B cell (primary cell): ENCODE results near the gene CDC14A. TPM values are rescaled to one million over a fixed set of nuclear protein-coding genes. Genes with fewer than 3 reads are reported as not detected.
"Not testable (repeated sequence)": the region's sequence is repeated elsewhere in the genome, so short reads cannot be mapped to it uniquely, and the experiment has no call there.

ENCODE experiments used
- ATAC-seq: fragments of 200-7000 bp; cut with Tn5 transposase; one replicate; pipeline ENCODE4 v1.10.0; 2021; ENCODE audit warnings: low read depth, mild to moderate bottlenecking, moderate number of reproducible peaks, moderate library complexity
- CTCF ChIA-PET: fragments of 350-600 bp; sonication (Branson Sonifier 250); formaldehyde crosslinking; loops from one replicate; lab custom pipeline; 2021; ENCODE audit warnings: antibody characterized with exemption, inconsistent platforms; lab: Charles Lee
- POLR2A ChIA-PET: fragments of 350-600 bp; sonication (Branson Sonifier 250); formaldehyde crosslinking; loops from one replicate; lab custom pipeline; 2021; ENCODE audit warnings: antibody characterized with exemption; lab: Charles Lee
- DNase-seq: peaks from one replicate; pipeline ENCODE4 v3.0.0; 2013
- H2AFZ ChIP-seq: 2 replicates; pipeline ENCODE4 v1.6.1; 2012; ENCODE audit warnings: mild to moderate bottlenecking, low read depth, low read length; ENCODE audit not compliant: insufficient read depth, poor library complexity, severe bottlenecking
- H3K27ac ChIP-seq, 2 donors: 1 replicate in 1 of 2; 2 replicates in 1 of 2; pipeline ENCODE4 v1.5.1; 2012 to 2013; ENCODE audit warnings: low read length in 2 of 2, mild to moderate bottlenecking in 2 of 2, moderate library complexity in 1 of 2
- H3K27me3 ChIP-seq, 4 experiments: fragments of 200-600 bp in 1 of 4; sonication (generic) in 1 of 4; replicated peaks in 1 of 4; 1 replicate in 2 of 4; 2 replicates in 2 of 4; pipeline versions ENCODE4 v1.6.1 to v1.7.0; 2013 to 2016; ENCODE audit warnings: low read length in 3 of 4, mild to moderate bottlenecking in 2 of 4, mixed read lengths in 1 of 4, moderate library complexity in 1 of 4; ENCODE audit not compliant: insufficient read depth in 4 of 4, control insufficient read depth in 3 of 4; ENCODE audit errors: control extremely low read depth in 1 of 4
- H3K36me3 ChIP-seq, 2 experiments: replicated peaks in 1 of 2; 1 replicate in 1 of 2; 2 replicates in 1 of 2; pipeline versions ENCODE4 v1.6.1 to v1.7.1; 2013; ENCODE audit warnings: low read length in 1 of 2; ENCODE audit not compliant: insufficient read depth in 2 of 2, control insufficient read depth in 1 of 2; ENCODE audit errors: control extremely low read depth in 1 of 2, extremely low read depth in 1 of 2
- H3K4me1 ChIP-seq, 2 donors: fragments of 200-600 bp in 1 of 2; sonication (generic) in 1 of 2; 1 replicate in 1 of 2; 2 replicates in 1 of 2; pipeline versions ENCODE4 v1.5.1 to v1.6.1; 2013 to 2017; ENCODE audit warnings: low read length in 2 of 2; ENCODE audit not compliant: control insufficient read depth in 2 of 2, insufficient read depth in 2 of 2
- H3K4me2 ChIP-seq: replicated peaks from 2 replicates; pipeline ENCODE3; 2012; ENCODE audit warnings: mild to moderate bottlenecking, low read depth, low read length; ENCODE audit not compliant: poor library complexity, severe bottlenecking
- H3K4me3 ChIP-seq, 5 experiments: fragments of 200-600 bp in 1 of 5; sonication (generic) in 1 of 5; 1 replicate in 3 of 5; 2 replicates in 2 of 5; pipeline versions ENCODE4 v1.5.1 to v1.7.0; 2011 to 2016; ENCODE audit warnings: low read length in 4 of 5, mild to moderate bottlenecking in 4 of 5, low read depth in 2 of 5, control low read depth in 1 of 5, moderate library complexity in 1 of 5; ENCODE audit not compliant: insufficient read depth in 1 of 5; ENCODE audit errors: control extremely low read depth in 1 of 5, extremely low read depth in 1 of 5
- H3K79me2 ChIP-seq: fragments of 200-600 bp; sonication (generic); one replicate; pipeline ENCODE4 v1.6.0; 2016; ENCODE audit warnings: low read length; ENCODE audit not compliant: control insufficient read depth, insufficient read depth
- H3K9ac ChIP-seq: fragments of 200-600 bp; sonication (generic); 2 replicates; pipeline ENCODE4 v1.6.1; 2017; ENCODE audit warnings: mild to moderate bottlenecking, low read length, moderate library complexity
- H3K9me3 ChIP-seq, 3 donors: one replicate each; pipeline versions ENCODE4 v1.6.1 to v1.7.1; 2013; ENCODE audit warnings: low read length in 2 of 3; ENCODE audit not compliant: control insufficient read depth in 2 of 3, insufficient read depth in 1 of 3; ENCODE audit errors: control extremely low read depth in 1 of 3
- H4K20me1 ChIP-seq: 2 replicates; pipeline ENCODE4 v1.6.0; 2012; ENCODE audit warnings: mild to moderate bottlenecking, low read length; ENCODE audit not compliant: insufficient read depth, control insufficient read depth, poor library complexity, severe bottlenecking
- H3K27ac Mint-ChIP-seq: one replicate; pipeline ENCODE4 v1.8.0; 2021; ENCODE audit warnings: mixed read lengths
- H3K27me3 Mint-ChIP-seq: one replicate; pipeline ENCODE4 v1.8.0; 2021; ENCODE audit warnings: mixed read lengths
- H3K4me1 Mint-ChIP-seq: one replicate; pipeline ENCODE4 v1.8.0; 2021; ENCODE audit warnings: mixed read lengths
- H3K4me3 Mint-ChIP-seq: one replicate; pipeline ENCODE4 v1.8.0; 2021; ENCODE audit warnings: mixed read lengths
- H3K9me3 Mint-ChIP-seq: one replicate; pipeline ENCODE4 v1.8.0; 2022; ENCODE audit warnings: mixed read lengths; ENCODE audit not compliant: insufficient read depth
- CTCF ChIP-seq: fragments of 200-600 bp; IDR thresholded peaks from one replicate; pipeline ENCODE4 v1.8.0; 2022; ENCODE audit warnings: antibody characterized with exemption, mild to moderate bottlenecking
- EZH2 ChIP-seq: IDR thresholded peaks from 2 replicates; pipeline ENCODE4 v1.6.1; 2012; ENCODE audit warnings: borderline replicate concordance, low read depth, mild to moderate bottlenecking, moderate library complexity, low read length; ENCODE audit not compliant: insufficient read depth, poor library complexity, severe bottlenecking
- WGBS: methylation state at CpG from one replicate; pipeline ENCODE4 v1.1.5; 2013; ENCODE audit warnings: missing lambda C conversion rate; ENCODE audit not compliant: insufficient coverage; 5-methylcytosine and 5-hydroxymethylcytosine counted together
- intact Hi-C: fragments of 100-400 bp; cut with micrococcal nuclease; formaldehyde crosslinking; loops from one replicate; pipeline ENCODE4 v1.10.0; 2022
- polyA plus RNA-seq: library from polyadenylated mRNA; depleted of rRNA; stranded (reverse); fragments of >200 nt; gene quantifications from 2 replicates; pipeline ENCODE4 v1.2.3, GENCODE V29; 2012
- total RNA-seq, 2 donors: library from RNA; stranded (reverse); fragments of 120-200 nt in 1 of 2; gene quantifications; 1 replicate in 1 of 2; 2 replicates in 1 of 2; pipeline versions ENCODE4 v1.2.3 to v1.2.4, GENCODE V29; 2013 to 2022

Gene CDC14A
- total and polyA plus RNA-seq, 2 donors (not counting 1 experiment from before 2014, with no cell fraction given): 6.1 to 41.7 TPM

DNA sequence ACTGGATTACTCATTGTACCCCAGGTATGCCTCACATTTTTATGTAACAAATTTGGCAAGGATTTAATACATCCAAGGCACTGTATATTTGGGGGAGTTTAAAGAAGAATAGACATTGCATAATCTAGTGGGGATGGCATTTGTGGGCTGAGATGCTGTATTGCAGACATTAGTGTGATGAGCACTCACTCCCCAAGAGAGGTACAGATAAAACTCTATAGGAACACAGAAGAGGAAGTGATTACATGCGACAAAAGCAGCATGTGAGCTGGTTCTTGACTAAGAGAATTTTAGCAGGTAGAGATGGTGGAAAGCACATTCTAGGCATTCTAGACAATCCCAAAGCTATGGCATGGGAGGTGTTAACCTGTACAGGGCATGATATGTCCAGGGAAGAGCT is 24.2 kb upstream of the CDC14A start:
- no peaks in the 10 kb centered on the region for H3K9me3 ChIP-seq
- H3K4me3 Mint-ChIP-seq: no peak overlapping the region
- intact Hi-C loops: no loop called here
- no peaks in the 10 kb centered on the region for H3K4me1 Mint-ChIP-seq
- no peak overlapping the region for H3K27ac Mint-ChIP-seq
- peaks cover 4% of the 10 kb centered on the region for H3K27me3 Mint-ChIP-seq
- H3K79me2 ChIP-seq: no peaks in the 10 kb centered on the region
- H3K4me3 ChIP-seq: no peak overlapping the region
- H3K4me2 ChIP-seq: no peak overlapping the region
- H3K9ac ChIP-seq: no peak overlapping the region
- no peak overlapping the region for H3K27ac ChIP-seq
- H2AFZ ChIP-seq: no peak overlapping the region
- ChIA-PET CTCF (no interaction called here), POLR2A (no interaction called here)
- no peaks in the 10 kb centered on the region for H3K4me1 ChIP-seq
- no peak for ATAC-seq
- 67% methylated on average over 1 of the region's 1 CpG for WGBS
- H3K36me3 ChIP-seq: no peaks in the 10 kb centered on the region
- no peaks in the 10 kb centered on the region for H4K20me1 ChIP-seq
- no peaks in the 10 kb centered on the region for H3K27me3 ChIP-seq
- TF ChIP-seq EZH2 (no peak), CTCF (no peak)
- DNase-seq: no peak
- H3K9me3 Mint-ChIP-seq: no peaks in the 10 kb centered on the region

- intact Hi-C loops, H3K4me3 ChIP-seq, H3K9me3 ChIP-seq, CTCF ChIA-PET, H2AFZ ChIP-seq, H3K27me3 ChIP-seq, H3K79me2 ChIP-seq, H3K4me1 ChIP-seq, ATAC-seq, H3K4me1 Mint-ChIP-seq, H3K27ac ChIP-seq, H3K9me3 Mint-ChIP-seq, H3K4me2 ChIP-seq, H3K4me3 Mint-ChIP-seq, H3K36me3 ChIP-seq, H3K27ac Mint-ChIP-seq, H4K20me1 ChIP-seq, H3K9ac ChIP-seq, POLR2A ChIA-PET, DNase-seq: not testable (repeated sequence)
- peaks cover 17% of the 10 kb centered on the region for H3K27me3 Mint-ChIP-seq
- no CpG with 5 or more reads among the region's 2 CpGs for WGBS
Observed at GRCh38 chr1:100331146-100331545, 21.2 kb upstream of the CDC14A start.
